SK-N-SH treated with all-trans-retinoic acid at 6 μM for 48 hours (cell line): ENCODE data around the gene SPTB.

Source experiments
- ATAC-seq: fragments of 200-7000 bp; cut with Tn5 transposase; 3 replicates; pipeline ENCODE4 v1.9.1; 2020; ENCODE audit warnings: mild to moderate bottlenecking, moderate library complexity
- ARNTL ChIP-seq: fragments of 450-650 bp; formaldehyde crosslinking; IDR thresholded peaks from 2 replicates; pipeline ENCODE4 v1.5.0; 2020; ENCODE audit warnings: low read depth, mild to moderate bottlenecking, moderate library complexity, borderline replicate concordance
- BACH2 ChIP-seq: fragments of 250-450 bp; sonication (Bioruptor Pico); IDR thresholded peaks from 2 replicates; pipeline ENCODE4 v1.9.0; 2021; ENCODE audit warnings: mild to moderate bottlenecking, borderline replicate concordance
- CREB5 ChIP-seq: fragments of 250-450 bp; sonication (Bioruptor Pico); IDR thresholded peaks from 2 replicates; pipeline ENCODE4 v1.5.1; 2020; ENCODE audit warnings: low read depth, mild to moderate bottlenecking, moderate library complexity
- CSDC2 ChIP-seq: fragments of 250-450 bp; sonication (Bioruptor Pico); IDR thresholded peaks from 2 replicates; pipeline ENCODE4 v1.5.0; 2020; ENCODE audit warnings: mild to moderate bottlenecking, moderate library complexity
- CSRNP3 ChIP-seq: fragments of 250-450 bp; sonication (Bioruptor Pico); IDR thresholded peaks from 2 replicates; pipeline ENCODE4 v1.5.1; 2021; ENCODE audit warnings: mild to moderate bottlenecking, moderate library complexity
- ESRRG ChIP-seq: fragments of 250-450 bp; sonication (Bioruptor Pico); IDR thresholded peaks from 2 replicates; pipeline ENCODE4 v1.6.1; 2021; ENCODE audit warnings: mild to moderate bottlenecking
- GLIS3 ChIP-seq: fragments of 250-450 bp; sonication (Bioruptor Pico); IDR thresholded peaks from 2 replicates; pipeline ENCODE4 v1.5.0; 2020; ENCODE audit warnings: mild to moderate bottlenecking, moderate library complexity
- ISL1 ChIP-seq: fragments of 250-450 bp; sonication (Bioruptor Pico); IDR thresholded peaks from 2 replicates; pipeline ENCODE4 v2.1.2; 2022; ENCODE audit warnings: mild to moderate bottlenecking, moderate library complexity
- OSR1 ChIP-seq: fragments of 250-450 bp; sonication (Bioruptor Pico); IDR thresholded peaks from 2 replicates; pipeline ENCODE4 v1.8.0; 2022; ENCODE audit warnings: moderate library complexity, mild to moderate bottlenecking, inconsistent platforms
- PATZ1 ChIP-seq: fragments of 250-450 bp; sonication (Bioruptor Pico); IDR thresholded peaks from 2 replicates; pipeline ENCODE4 v1.8.0; 2020; ENCODE audit warnings: mild to moderate bottlenecking, moderate library complexity, borderline replicate concordance
- POU6F1 ChIP-seq: fragments of 250-450 bp; sonication (Bioruptor Pico); IDR thresholded peaks from 2 replicates; pipeline ENCODE4 v1.8.0; 2021; ENCODE audit warnings: low read depth, mild to moderate bottlenecking, moderate library complexity, borderline replicate concordance
- PPARA ChIP-seq: fragments of 250-450 bp; sonication (Bioruptor Pico); IDR thresholded peaks from 2 replicates; pipeline ENCODE4 v1.5.0; 2020; ENCODE audit warnings: mild to moderate bottlenecking, borderline replicate concordance
- RARB ChIP-seq: fragments of 250-450 bp; sonication (Bioruptor Pico); IDR thresholded peaks from 2 replicates; pipeline ENCODE4 v1.8.0; 2021; ENCODE audit warnings: mild to moderate bottlenecking, moderate library complexity
- SNAI2 ChIP-seq: fragments of 250-450 bp; sonication (Bioruptor Pico); IDR thresholded peaks from 2 replicates; pipeline ENCODE4 v1.5.0; 2020; ENCODE audit warnings: mild to moderate bottlenecking, moderate library complexity
- TOX ChIP-seq: fragments of 250-450 bp; sonication (Bioruptor Pico); IDR thresholded peaks from 2 replicates; pipeline ENCODE4 v1.8.0; 2021; ENCODE audit warnings: mild to moderate bottlenecking, moderate library complexity, borderline replicate concordance
- TSHZ2 ChIP-seq: fragments of 250-450 bp; sonication (Bioruptor Pico); IDR thresholded peaks from 2 replicates; pipeline ENCODE4 v1.5.0; 2020; ENCODE audit warnings: mild to moderate bottlenecking, moderate library complexity
- ZC3H10 ChIP-seq: fragments of 250-450 bp; sonication (Bioruptor Pico); IDR thresholded peaks from 2 replicates; pipeline ENCODE4 v1.5.1; 2021; ENCODE audit warnings: mild to moderate bottlenecking, moderate library complexity
- ZFP3 ChIP-seq: fragments of 250-450 bp; sonication (Bioruptor Pico); IDR thresholded peaks from 2 replicates; pipeline ENCODE4 v1.5.0; 2020; ENCODE audit warnings: mild to moderate bottlenecking, moderate library complexity
- ZFP30 ChIP-seq: fragments of 450-650 bp; formaldehyde crosslinking; IDR thresholded peaks from 2 replicates; pipeline ENCODE4 v1.5.0; 2022; ENCODE audit warnings: mild to moderate bottlenecking, moderate library complexity
- ZNF565 ChIP-seq: fragments of 450-650 bp; formaldehyde crosslinking; conservative IDR thresholded peaks from 2 replicates; pipeline ENCODE4 v1.5.0; 2020; ENCODE audit warnings: low read depth, mild to moderate bottlenecking, moderate library complexity
- ZNF70 ChIP-seq: fragments of 450-650 bp; formaldehyde crosslinking; IDR thresholded peaks from 2 replicates; pipeline ENCODE4 v1.5.0; 2020; ENCODE audit warnings: mild to moderate bottlenecking, moderate library complexity
- ZNF8 ChIP-seq: fragments of 450-650 bp; formaldehyde crosslinking; IDR thresholded peaks from 2 replicates; pipeline ENCODE4 v1.5.0; 2020; ENCODE audit warnings: mild to moderate bottlenecking, moderate library complexity

SPTB gene

GRCh38 chr14:64919618-64920017, 39.9 kb upstream of the SPTB start:
- no peak for ATAC-seq
- TF ChIP-seq GLIS3 (CRISPR knock-in tag) (no peak), POU6F1 (CRISPR knock-in tag) (no peak), CREB5 (no peak), ARNTL (no peak), ISL1 (CRISPR knock-in tag) (no peak), ZFP3 (CRISPR knock-in tag) (no peak), TOX (CRISPR knock-in tag) (no peak), TSHZ2 (CRISPR knock-in tag) (no peak), ZFP30 (CRISPR knock-in tag) (no peak), ZC3H10 (CRISPR knock-in tag) (no peak), PPARA (no peak), CSDC2 (CRISPR knock-in tag) (no peak), ZNF8 (no peak), ZNF565 (CRISPR knock-in tag) (no peak), OSR1 (no peak), BACH2 (CRISPR knock-in tag) (no peak), ZNF70 (CRISPR knock-in tag) (no peak), PATZ1 (CRISPR knock-in tag) (no peak), ESRRG (CRISPR knock-in tag) (no peak), RARB (CRISPR knock-in tag) (no peak)
- TF ChIP-seq, all 23 proteins: peak for 0

- ATAC-seq, result no peak
- no peak for TF ChIP-seq SNAI2
- no peak for TF ChIP-seq ZNF565 (CRISPR knock-in tag)
- TF ChIP-seq ZNF8, result no peak
- no peak for TF ChIP-seq OSR1
- TF ChIP-seq POU6F1 (CRISPR knock-in tag), result no peak
- TF ChIP-seq GLIS3 (CRISPR knock-in tag), result no peak
- no peak for TF ChIP-seq ZNF70 (CRISPR knock-in tag)
- TF ChIP-seq CSRNP3, result no peak
- TF ChIP-seq BACH2 (CRISPR knock-in tag), result no peak
- no peak for TF ChIP-seq ESRRG (CRISPR knock-in tag)
- TF ChIP-seq PPARA, result no peak
- no peak for TF ChIP-seq RARB (CRISPR knock-in tag)
- TF ChIP-seq CREB5, result no peak
- no peak for TF ChIP-seq ZFP30 (CRISPR knock-in tag)
These were observed 39.5 kb upstream of the SPTB start for GRCh38 chr14:64919215-64919614.
